ENCODE measurements around the gene CYSLTR2.

CYSLTR2 gene

GRCh38 chr13:48646791-48647190 lies 6.9 kb upstream of the CYSLTR2 start:
- ChIA-PET POLR2A (no interaction called here), CTCF (interaction anchor here (1.0 kb wide), 1 partner anchor 65 kb away, joined by 3 read pairs; no protein-coding TSS in a partner anchor)
- TF ChIP-seq, protein P1, sequence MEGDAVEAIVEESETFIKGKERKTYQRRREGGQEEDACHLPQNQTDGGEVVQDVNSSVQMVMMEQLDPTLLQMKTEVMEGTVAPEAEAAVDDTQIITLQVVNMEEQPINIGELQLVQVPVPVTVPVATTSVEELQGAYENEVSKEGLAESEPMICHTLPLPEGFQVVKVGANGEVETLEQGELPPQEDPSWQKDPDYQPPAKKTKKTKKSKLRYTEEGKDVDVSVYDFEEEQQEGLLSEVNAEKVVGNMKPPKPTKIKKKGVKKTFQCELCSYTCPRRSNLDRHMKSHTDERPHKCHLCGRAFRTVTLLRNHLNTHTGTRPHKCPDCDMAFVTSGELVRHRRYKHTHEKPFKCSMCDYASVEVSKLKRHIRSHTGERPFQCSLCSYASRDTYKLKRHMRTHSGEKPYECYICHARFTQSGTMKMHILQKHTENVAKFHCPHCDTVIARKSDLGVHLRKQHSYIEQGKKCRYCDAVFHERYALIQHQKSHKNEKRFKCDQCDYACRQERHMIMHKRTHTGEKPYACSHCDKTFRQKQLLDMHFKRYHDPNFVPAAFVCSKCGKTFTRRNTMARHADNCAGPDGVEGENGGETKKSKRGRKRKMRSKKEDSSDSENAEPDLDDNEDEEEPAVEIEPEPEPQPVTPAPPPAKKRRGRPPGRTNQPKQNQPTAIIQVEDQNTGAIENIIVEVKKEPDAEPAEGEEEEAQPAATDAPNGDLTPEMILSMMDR (IDR thresholded peaks at IDR 0.05; ENCODE audit: control extremely low read depth, extremely low read depth, low read depth, missing control alignments) = no peak

GRCh38 chr13:48647625-48648024 lies 6.1 kb upstream of the CYSLTR2 start:
- ChIA-PET POLR2A (no interaction called here), CTCF (interaction anchor here (1.0 kb wide), 1 partner anchor 66 kb away, joined by 3 read pairs; no protein-coding TSS in a partner anchor)
- no peak for DNase-seq (ENCODE audit: extremely low spot score)
- TF ChIP-seq, protein P1 (IDR thresholded peaks at IDR 0.05; ENCODE audit: control extremely low read depth, extremely low read depth, low read depth, missing control alignments) = no peak

More at GRCh38 chr13:48646791-48647190, 6.9 kb upstream of the CYSLTR2 start:
- DNase-seq (ENCODE audit: extremely low spot score) = no peak

DNA sequence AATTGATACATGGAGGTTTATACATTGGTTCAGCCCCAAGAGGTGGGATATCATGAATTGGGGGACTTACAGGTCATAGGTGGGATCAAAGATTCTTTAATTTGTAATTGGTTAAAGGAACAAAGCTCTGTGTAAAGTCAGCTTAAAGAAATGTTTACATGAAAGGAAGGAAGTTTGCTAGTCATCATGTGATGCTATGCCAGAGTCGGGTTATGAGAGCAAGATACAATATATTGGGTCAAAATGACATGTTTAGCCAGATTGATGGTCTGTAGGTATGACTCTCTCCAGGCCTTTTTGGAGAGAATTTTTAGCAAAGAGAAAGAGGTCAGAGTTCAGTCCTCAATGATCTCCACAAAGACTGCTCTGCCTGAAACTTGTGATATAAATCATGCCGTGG lies 5.3 kb upstream of the CYSLTR2 start:
- ChIA-PET CTCF (no interaction called here), POLR2A (no interaction called here)
- DNase-seq (ENCODE audit: extremely low spot score) = no peak
- TF ChIP-seq, protein P1 (IDR thresholded peaks at IDR 0.05; ENCODE audit: control extremely low read depth, extremely low read depth, low read depth, missing control alignments) = no peak

GRCh38 chr13:48652851-48653471 lies 768 bp upstream of the CYSLTR2 start:
- POLR2A ChIA-PET = no interaction called here
- CTCF ChIA-PET = no interaction called here
- TF ChIP-seq, protein P1 (IDR thresholded peaks at IDR 0.05; ENCODE audit: control extremely low read depth, extremely low read depth, low read depth, missing control alignments) = no peak
- DNase-seq (ENCODE audit: extremely low spot score) = no peak

- TF ChIP-seq, protein P1 (IDR thresholded peaks at IDR 0.05; ENCODE audit: control extremely low read depth, extremely low read depth, low read depth, missing control alignments) = no peak
- ChIA-PET POLR2A (no interaction called here), CTCF (no interaction called here)
- no peak for DNase-seq (ENCODE audit: extremely low spot score)
Measured at GRCh38 chr13:48654511-48654910, 782 bp downstream of the CYSLTR2 start.

GRCh38 chr13:48655291-48655690 lies 1.6 kb downstream of the CYSLTR2 start:
- DNase-seq (ENCODE audit: extremely low spot score) = no peak
- TF ChIP-seq, protein P1 (IDR thresholded peaks at IDR 0.05; ENCODE audit: control extremely low read depth, extremely low read depth, low read depth, missing control alignments) = no peak
- CTCF ChIA-PET = no interaction called here
- POLR2A ChIA-PET = no interaction called here
